Adrenal gland (tissue), 12 donors: ENCODE results near the gene ST8SIA6. TPM values are rescaled to one million over a fixed set of nuclear protein-coding genes. Genes with fewer than 3 reads are reported as not detected.

Experiments
- DNase-seq, 7 donors: peaks; one replicate each; pipeline ENCODE4 v3.0.0-alpha.2; 2019 to 2020
- H3K27ac ChIP-seq, 5 donors: fragments of 200-600 bp; sonication (generic) in 4 of 5; 1 replicate in 3 of 5; 2 replicates in 2 of 5; pipeline versions ENCODE4 v1.5.1 to v1.8.0; 2016 to 2020; ENCODE audit warnings: mild to moderate bottlenecking in 1 of 5
- H3K27me3 ChIP-seq: fragments of 200-600 bp; 2 replicates; pipeline ENCODE4 v1.8.0; 2021
- H3K36me3 ChIP-seq, 2 donors: fragments of 200-600 bp; replicated peaks in 1 of 2; 1 replicate in 1 of 2; 2 replicates in 1 of 2; pipeline versions ENCODE4 v1.5.1 to v1.8.0; 2018 to 2022
- H3K4me1 ChIP-seq, 2 donors: fragments of 200-600 bp; replicated peaks in 1 of 2; 1 replicate in 1 of 2; 2 replicates in 1 of 2; pipeline versions ENCODE4 v1.5.1 to v1.8.0; 2018 to 2021
- H3K4me3 ChIP-seq, 4 donors: fragments of 200-600 bp; sonication (generic) in 3 of 4; one replicate each; pipeline ENCODE4 v1.5.1; 2016 to 2018
- H3K9me3 ChIP-seq, 3 donors: fragments of 200-600 bp; sonication (generic) in 1 of 3; replicated peaks in 1 of 3; 1 replicate in 2 of 3; 2 replicates in 1 of 3; pipeline versions ENCODE4 v1.5.1 to v1.8.0; 2016 to 2021
- POLR2A ChIP-seq, 2 donors: fragments of 450-650 bp; IDR thresholded peaks; one replicate each; pipeline ENCODE4 v1.6.1; 2017; ENCODE audit warnings: antibody characterized with exemption in 2 of 2, mild to moderate bottlenecking in 2 of 2, moderate library complexity in 1 of 2
- WGBS, 4 donors: extraction: QIAGEN DNeasy Blood & Tissue Kit in 2 of 4; methylation state at CpG; one replicate each; pipeline versions ENCODE4 v1.1.5 to v1.1.7; 2013 to 2017; 5-methylcytosine and 5-hydroxymethylcytosine counted together
- intact Hi-C, 2 donors: fragments of 100-400 bp; cut with DNase I; formaldehyde crosslinking; loops; one replicate each; pipeline versions ENCODE4 v1.14.1 to v1.15.0; 2022 to 2023
- polyA plus RNA-seq, 3 donors: library from polyadenylated mRNA; stranded (reverse); fragments of 200-250 nt in 2 of 3; fragments of 350-450 nt in 1 of 3; fragmentation: Illumina TruSeq in 1 of 3; extraction: RNeasy Lipid Tissue Mini Kit (QIAGEN cat#74804) in 1 of 3; gene quantifications; one replicate each; pipeline ENCODE4 v1.2.3, GENCODE V29; 2013 to 2014
- total RNA-seq, 9 donors: library from RNA; depleted of rRNA in 4 of 9; stranded (reverse); fragments of >200 nt in 4 of 9; fragments of 120-200 nt in 1 of 9; fragmentation: NEBNext Ultra II Directional in 1 of 9; extraction: Animal tissue kit (Norgen Biotek cat#: 25700) in 1 of 9; gene quantifications; one replicate each; pipeline versions ENCODE4 v1.1.0 to v1.2.4, GENCODE V29; 2013 to 2023
- TF ChIP-seq, protein P1 (sequence below), 6 experiments: fragments of 450-650 bp in 4 of 6; fragments of 200-600 bp in 2 of 6; sonication (generic) in 1 of 6; IDR thresholded peaks; 1 replicate in 5 of 6; 2 replicates in 1 of 6; pipeline versions ENCODE4 v1.5.1 to v1.8.0; 2016 to 2021; ENCODE audit warnings: antibody characterized with exemption in 6 of 6, mild to moderate bottlenecking in 2 of 6, moderate library complexity in 1 of 6
- donor health status: healthy with polysubstance abuse.
- donor health status: Bipolar disorder and iron deficiency.
- donor health status: DM: yes; HTN: yes; CAD: no.
- donor health status: DM: no; HTN: no; CAD: no.
- donor health status: DM: no; HTN: no; CAD: no.
- donor health status: DM: yes; HTN: yes; CAD: no.

The ST8SIA6 gene
- total and polyA plus RNA-seq, 12 donors, result 0.13 to 3.4 (median 0.54) TPM; not detected in 1

DNA sequence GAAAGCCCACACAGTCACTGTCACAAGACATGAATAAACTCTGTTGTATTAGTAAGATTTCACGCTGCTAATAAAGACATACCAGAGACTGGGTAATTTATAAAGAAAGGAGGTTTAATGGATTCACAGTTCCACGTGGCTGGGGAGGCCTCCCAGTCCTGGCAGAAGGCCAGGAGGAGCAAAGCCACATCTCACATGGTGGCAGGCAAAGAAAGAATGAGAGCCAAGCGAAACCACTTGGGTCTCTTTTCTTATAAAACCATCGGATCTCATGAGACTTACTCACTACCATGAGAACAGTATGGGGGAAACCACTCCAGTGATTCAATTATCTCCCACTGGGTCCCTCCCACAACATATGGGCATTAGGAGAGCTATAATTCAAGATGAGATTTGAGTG is 110.2 kb downstream of the ST8SIA6 start:
- Histone ChIP-seq H3K27me3 (no peaks in the 10 kb centered on the region), H3K36me3 (no peaks in the 10 kb centered on the region), H3K27ac (no peak overlapping the region), H3K4me1 (no peaks in the 10 kb centered on the region), H3K9me3 (peaks cover 0 to 6% (median 0%) of the 10 kb centered on the region in 3 donors), H3K4me3 (no peak overlapping the region)
- 57 to 70% (median 69%) methylated on average over 4 of the region's 4 CpGs for WGBS, 4 donors
- no peak for DNase-seq
- TF ChIP-seq, protein P1, sequence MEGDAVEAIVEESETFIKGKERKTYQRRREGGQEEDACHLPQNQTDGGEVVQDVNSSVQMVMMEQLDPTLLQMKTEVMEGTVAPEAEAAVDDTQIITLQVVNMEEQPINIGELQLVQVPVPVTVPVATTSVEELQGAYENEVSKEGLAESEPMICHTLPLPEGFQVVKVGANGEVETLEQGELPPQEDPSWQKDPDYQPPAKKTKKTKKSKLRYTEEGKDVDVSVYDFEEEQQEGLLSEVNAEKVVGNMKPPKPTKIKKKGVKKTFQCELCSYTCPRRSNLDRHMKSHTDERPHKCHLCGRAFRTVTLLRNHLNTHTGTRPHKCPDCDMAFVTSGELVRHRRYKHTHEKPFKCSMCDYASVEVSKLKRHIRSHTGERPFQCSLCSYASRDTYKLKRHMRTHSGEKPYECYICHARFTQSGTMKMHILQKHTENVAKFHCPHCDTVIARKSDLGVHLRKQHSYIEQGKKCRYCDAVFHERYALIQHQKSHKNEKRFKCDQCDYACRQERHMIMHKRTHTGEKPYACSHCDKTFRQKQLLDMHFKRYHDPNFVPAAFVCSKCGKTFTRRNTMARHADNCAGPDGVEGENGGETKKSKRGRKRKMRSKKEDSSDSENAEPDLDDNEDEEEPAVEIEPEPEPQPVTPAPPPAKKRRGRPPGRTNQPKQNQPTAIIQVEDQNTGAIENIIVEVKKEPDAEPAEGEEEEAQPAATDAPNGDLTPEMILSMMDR (IDR thresholded peaks at IDR 0.05), result no peak
- TF ChIP-seq POLR2A (IDR thresholded peaks at IDR 0.05), result no peak
- intact Hi-C loops, result no loop called here

- H3K4me1 ChIP-seq, result no peaks in the 10 kb centered on the region
- DNase-seq, result no peak
- H3K27me3 ChIP-seq, result no peaks in the 10 kb centered on the region
- intact Hi-C loops, result no loop called here
- H3K4me3 ChIP-seq, result no peak overlapping the region
- peaks cover 0 to 6% (median 0%) of the 10 kb centered on the region in 3 donors for H3K9me3 ChIP-seq
- TF ChIP-seq, protein P1 (IDR thresholded peaks at IDR 0.05), result no peak
- TF ChIP-seq POLR2A (IDR thresholded peaks at IDR 0.05), result no peak
- WGBS, 4 donors, result 68 to 77% (median 69%) methylated on average over 3 of the region's 3 CpGs
- no peak overlapping the region for H3K27ac ChIP-seq
- no peaks in the 10 kb centered on the region for H3K36me3 ChIP-seq
Measured at GRCh38 chr10:17343118-17343517, 111.3 kb downstream of the ST8SIA6 start.

DNA sequence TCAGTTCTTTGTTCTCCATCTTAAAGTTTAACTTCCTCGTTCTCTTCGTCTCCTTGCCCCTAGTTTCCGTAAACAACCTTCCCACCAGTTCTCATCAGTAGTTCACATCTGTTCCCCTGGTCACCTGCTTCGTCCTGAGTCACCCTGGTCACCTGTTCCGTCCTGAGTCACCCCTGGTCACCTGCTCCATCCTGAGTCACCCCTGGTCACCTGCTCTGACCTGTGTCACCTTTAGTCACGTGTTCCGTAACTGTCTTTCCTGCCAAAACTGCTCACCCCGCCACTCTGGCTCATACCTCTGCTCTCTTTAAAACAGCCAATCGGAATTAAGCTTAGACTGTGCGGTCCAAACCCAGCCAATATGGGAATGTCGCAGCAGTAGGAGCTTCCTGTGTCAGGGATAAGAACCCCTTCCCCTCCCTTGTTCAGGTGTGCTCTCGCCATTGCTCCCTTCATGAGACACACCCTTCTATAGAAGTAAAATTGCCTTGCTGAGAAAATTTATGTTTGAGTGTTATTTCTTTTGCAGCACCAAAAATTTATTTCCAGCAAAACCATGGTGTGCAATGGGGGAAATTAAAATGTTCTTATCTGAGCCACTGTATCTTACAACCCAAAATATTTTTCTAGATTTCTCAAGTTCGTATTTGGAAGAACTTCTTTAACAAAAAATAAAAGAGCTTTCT is 114.1 kb downstream of the ST8SIA6 start:
- Histone ChIP-seq H3K36me3 (no peaks in the 10 kb centered on the region), H3K4me1 (no peaks in the 10 kb centered on the region), H3K27me3 (no peaks in the 10 kb centered on the region), H3K4me3 (no peak overlapping the region), H3K9me3 (peaks cover 0 to 6% (median 0%) of the 10 kb centered on the region in 3 donors), H3K27ac (no peak overlapping the region)
- 72 to 81% (median 79%) methylated on average over 13 of the region's 13 CpGs for WGBS, 4 donors
- TF ChIP-seq, protein P1 (IDR thresholded peaks at IDR 0.05), result no peak
- no peak for TF ChIP-seq POLR2A (IDR thresholded peaks at IDR 0.05)
- intact Hi-C loops, result no loop called here
- DNase-seq, result no peak

DNA sequence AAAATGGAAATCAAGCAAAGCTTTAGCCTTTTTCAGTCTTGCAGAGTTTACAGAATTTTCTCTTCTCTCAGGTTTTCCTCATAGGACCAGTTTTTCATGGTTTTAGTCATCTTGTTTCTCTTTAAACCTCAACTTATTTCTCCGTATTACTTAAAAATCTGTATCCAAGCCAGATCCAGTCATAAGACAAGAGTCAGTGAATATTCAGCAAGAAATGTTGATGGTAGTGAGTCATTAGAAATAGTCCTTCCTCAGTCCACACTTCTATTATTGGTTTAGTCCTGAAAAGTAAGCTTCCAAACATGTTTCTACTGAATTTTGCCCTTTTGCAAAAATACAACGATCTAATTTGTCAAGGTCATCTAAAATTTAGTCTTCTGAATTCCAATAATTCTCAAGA is 119.3 kb downstream of the ST8SIA6 start:
- DNase-seq, result no peak
- 61 to 77% (median 72%) methylated on average over 2 of the region's 2 CpGs for WGBS, 4 donors
- intact Hi-C loops, result no loop called here

More for the DNA sequence above, 119.3 kb downstream of the ST8SIA6 start:
- Histone ChIP-seq H3K9me3 (no peaks in the 10 kb centered on the region), H3K4me1 (no peaks in the 10 kb centered on the region), H3K4me3 (no peak overlapping the region), H3K27ac (no peak overlapping the region), H3K36me3 (no peaks in the 10 kb centered on the region), H3K27me3 (no peaks in the 10 kb centered on the region)
- TF ChIP-seq, protein P1 (IDR thresholded peaks at IDR 0.05), result no peak
- TF ChIP-seq POLR2A (IDR thresholded peaks at IDR 0.05), result no peak
